ENCODE data around the gene NDUFA11.

The NDUFA11 gene

GRCh38 chr19:5903624-5904351, at the start of gene NDUFA11:
Gene NDUFA11, minus strand, starts transcription at chr19:5903790. Its CDS starts 82 bp downstream, at chr19:5903708.
- TF ChIP-seq, protein P1, sequence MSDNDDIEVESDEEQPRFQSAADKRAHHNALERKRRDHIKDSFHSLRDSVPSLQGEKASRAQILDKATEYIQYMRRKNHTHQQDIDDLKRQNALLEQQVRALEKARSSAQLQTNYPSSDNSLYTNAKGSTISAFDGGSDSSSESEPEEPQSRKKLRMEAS (IDR thresholded peaks at IDR 0.05; ENCODE audit: low read depth, low read length) = peak; percentile 89
- no peak for TF ChIP-seq CTCF (IDR thresholded peaks at IDR 0.05; ENCODE audit: low read depth, low read length)
- peak; percentile 86 for TF ChIP-seq POLR2A (IDR thresholded peaks at IDR 0.05; ENCODE audit: extremely low read depth, insufficient read length)
- TF ChIP-seq MYC (IDR thresholded peaks at IDR 0.05; ENCODE audit: low read depth, low read length) = peak; percentile 90
- peak within 1 kb of the TSS; percentile 94 for H3K4me3 ChIP-seq (ENCODE audit: low read depth, low read length)
- DNase-seq (ENCODE audit: low read depth) = peak; percentile 93

GRCh38 chr19:5953030-5953589, 49.5 kb upstream of the NDUFA11 start:
- no peak for TF ChIP-seq POLR2A (IDR thresholded peaks at IDR 0.05; ENCODE audit: extremely low read depth, insufficient read length)
- TF ChIP-seq CTCF (IDR thresholded peaks at IDR 0.05; ENCODE audit: low read depth, low read length) = no peak
- TF ChIP-seq, protein P1 (IDR thresholded peaks at IDR 0.05; ENCODE audit: low read depth, low read length) = no peak
- TF ChIP-seq MYC (IDR thresholded peaks at IDR 0.05; ENCODE audit: low read depth, low read length) = no peak
- no peak for DNase-seq (ENCODE audit: low read depth)
- no peak overlapping the region for H3K4me3 ChIP-seq (ENCODE audit: low read depth, low read length)

GRCh38 chr19:5952193-5953029, 48.8 kb upstream of the NDUFA11 start:
- no peak for TF ChIP-seq CTCF (IDR thresholded peaks at IDR 0.05; ENCODE audit: low read depth, low read length)
- TF ChIP-seq, protein P1 (IDR thresholded peaks at IDR 0.05; ENCODE audit: low read depth, low read length) = no peak
- TF ChIP-seq MYC (IDR thresholded peaks at IDR 0.05; ENCODE audit: low read depth, low read length) = no peak
- TF ChIP-seq POLR2A (IDR thresholded peaks at IDR 0.05; ENCODE audit: extremely low read depth, insufficient read length) = no peak
- DNase-seq (ENCODE audit: low read depth) = no peak
- H3K4me3 ChIP-seq (ENCODE audit: low read depth, low read length) = no peak overlapping the region

- H3K4me3 ChIP-seq (ENCODE audit: low read depth, low read length) = no peak overlapping the region
- no peak for DNase-seq (ENCODE audit: low read depth)
- TF ChIP-seq MYC (IDR thresholded peaks at IDR 0.05; ENCODE audit: low read depth, low read length) (no peak), CTCF (IDR thresholded peaks at IDR 0.05; ENCODE audit: low read depth, low read length) (no peak), POLR2A (IDR thresholded peaks at IDR 0.05; ENCODE audit: extremely low read depth, insufficient read length) (no peak)
- TF ChIP-seq, protein P1 (IDR thresholded peaks at IDR 0.05; ENCODE audit: low read depth, low read length) = no peak
Observed at GRCh38 chr19:5951338-5951861, 47.8 kb upstream of the NDUFA11 start.

DNA sequence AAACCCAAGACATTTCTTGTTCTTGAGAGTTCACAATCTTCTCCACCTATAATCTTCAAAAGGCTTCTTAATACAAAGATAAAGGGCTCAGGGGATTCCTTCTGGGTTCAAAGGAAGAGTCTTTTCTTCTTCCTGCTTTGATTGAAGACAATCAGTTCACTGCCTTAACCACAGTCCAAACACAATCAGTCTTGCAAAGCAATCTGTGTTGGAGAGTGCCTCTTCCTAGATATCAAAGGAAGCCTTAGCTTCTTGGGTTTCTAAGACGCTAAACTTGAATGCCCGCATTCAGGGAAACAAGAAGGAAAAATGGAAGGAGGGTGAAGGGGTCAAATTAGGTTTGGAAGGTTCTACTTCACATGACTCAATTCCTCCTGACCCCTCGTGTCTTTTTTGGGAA, 47.2 kb upstream of the NDUFA11 start:
- no peak overlapping the region for H3K4me3 ChIP-seq (ENCODE audit: low read depth, low read length)
- TF ChIP-seq POLR2A (IDR thresholded peaks at IDR 0.05; ENCODE audit: extremely low read depth, insufficient read length) (no peak), MYC (IDR thresholded peaks at IDR 0.05; ENCODE audit: low read depth, low read length) (no peak), CTCF (IDR thresholded peaks at IDR 0.05; ENCODE audit: low read depth, low read length) (no peak)
- TF ChIP-seq, protein P1 (IDR thresholded peaks at IDR 0.05; ENCODE audit: low read depth, low read length) = no peak
- DNase-seq (ENCODE audit: low read depth) = no peak

Data from NB4 (cell line).